HepG2 (cell line): ENCODE measurements around the gene TNNI3K. TPM values are rescaled to one million over a fixed set of nuclear protein-coding genes. Genes with fewer than 3 reads are reported as not detected.

Experiments
- BCLAF1 ChIP-seq: fragments of 450-650 bp; IDR thresholded peaks from 2 replicates; pipeline ENCODE4 v1.6.1; 2017; ENCODE audit warnings: mild to moderate bottlenecking
- DNMT1 ChIP-seq: sonication (generic); formaldehyde crosslinking; IDR thresholded peaks from 2 replicates; pipeline ENCODE4 v1.5.1; 2020; ENCODE audit warnings: mild to moderate bottlenecking, missing genetic modification reagents
- FIP1L1 ChIP-seq: fragments of 200-400 bp; formaldehyde crosslinking; IDR thresholded peaks from 2 replicates; pipeline ENCODE4 v1.6.1; 2018; ENCODE audit warnings: low read depth, mild to moderate bottlenecking, low read length, moderate library complexity, borderline replicate concordance; ENCODE audit not compliant: insufficient read depth
- RFXAP ChIP-seq: sonication (generic); formaldehyde crosslinking; IDR thresholded peaks from 2 replicates; pipeline ENCODE4 v1.4.0; 2020; ENCODE audit warnings: missing genetic modification reagents, borderline replicate concordance
- RNF2 ChIP-seq: fragments of 450-650 bp; conservative IDR thresholded peaks from 2 replicates; pipeline ENCODE4 v1.6.1; 2016; ENCODE audit warnings: low read depth
- SP140L ChIP-seq: sonication (generic); formaldehyde crosslinking; IDR thresholded peaks from 2 replicates; pipeline ENCODE4 v1.4.0; 2020; ENCODE audit warnings: missing genetic modification reagents, borderline replicate concordance
- TIGD3 ChIP-seq: sonication (generic); formaldehyde crosslinking; IDR thresholded peaks from 2 replicates; pipeline ENCODE4 v1.5.1; 2020; ENCODE audit warnings: mild to moderate bottlenecking, missing genetic modification reagents, borderline replicate concordance
- ZNF101 ChIP-seq: sonication (generic); formaldehyde crosslinking; IDR thresholded peaks from 2 replicates; pipeline ENCODE4 v1.4.0; 2020; ENCODE audit warnings: mild to moderate bottlenecking, low read depth, missing genetic modification reagents, borderline replicate concordance
- ZNF282 ChIP-seq: fragments of 450-650 bp; IDR thresholded peaks from 2 replicates; pipeline ENCODE4 v1.6.1; 2018; ENCODE audit not compliant: partially characterized antibody
- ZNF800 ChIP-seq: sonication (generic); formaldehyde crosslinking; IDR thresholded peaks from 2 replicates; pipeline ENCODE4 v1.4.0; 2020; ENCODE audit warnings: missing genetic modification reagents
- polyA plus RNA-seq, 8 experiments: library from polyadenylated mRNA; depleted of rRNA in 3 of 8; stranded (reverse) in 7 of 8; unstranded in 1 of 8; fragments of >200 nt; fragmentation: Illumina TruSeq in 4 of 8; extraction: Trizol in 4 of 8; gene quantifications; 2 replicates each; pipeline versions ENCODE4 v1.2.1 to v1.2.3, GENCODE V29; 2011 to 2016; ENCODE audit warnings: low read depth in 4 of 8, missing spikeins in 1 of 8, mixed read lengths in 1 of 8; ENCODE audit not compliant: insufficient read depth in 1 of 8
- total RNA-seq, 5 experiments: library from RNA; depleted of rRNA; stranded (reverse); fragments of >200 nt; fragmentation: Illumina TruSeq; extraction: Trizol; gene quantifications; 2 replicates each; pipeline ENCODE4 v1.2.3, GENCODE V29; 2016; ENCODE audit warnings: low read depth in 1 of 5

The TNNI3K gene
- total and polyA plus RNA-seq, 2 of the 13 experiments (the other 11 are each of a cell fraction or from before 2014, with no cell fraction given): 1.1 TPM; not detected in 1

- no peak for TF ChIP-seq ZNF101 (CRISPR knock-in tag)
- TF ChIP-seq BCLAF1: no peak
- TF ChIP-seq FIP1L1: no peak
- TF ChIP-seq RFXAP (CRISPR knock-in tag): no peak
- no peak for TF ChIP-seq ZNF800 (CRISPR knock-in tag)
- TF ChIP-seq SP140L (CRISPR knock-in tag): no peak
- no peak for TF ChIP-seq RNF2
- no peak for TF ChIP-seq TIGD3 (CRISPR knock-in tag)
- no peak for TF ChIP-seq ZNF282
- no peak for TF ChIP-seq DNMT1 (CRISPR knock-in tag)
Measured at GRCh38 chr1:74399249-74399648, 164.1 kb downstream of the TNNI3K start (continued).
